Measurements from ENCODE around the gene POLR3B. TPM values are rescaled to one million over a fixed set of nuclear protein-coding genes. Genes with fewer than 3 reads are reported as not detected.
A peak's percentile ranks its signal among the peaks of the same experiment; 100 is the strongest.

The POLR3B gene
- polyA plus RNA-seq, 4 donors: 1.8 to 8.0 (median 4.0) TPM

DNA sequence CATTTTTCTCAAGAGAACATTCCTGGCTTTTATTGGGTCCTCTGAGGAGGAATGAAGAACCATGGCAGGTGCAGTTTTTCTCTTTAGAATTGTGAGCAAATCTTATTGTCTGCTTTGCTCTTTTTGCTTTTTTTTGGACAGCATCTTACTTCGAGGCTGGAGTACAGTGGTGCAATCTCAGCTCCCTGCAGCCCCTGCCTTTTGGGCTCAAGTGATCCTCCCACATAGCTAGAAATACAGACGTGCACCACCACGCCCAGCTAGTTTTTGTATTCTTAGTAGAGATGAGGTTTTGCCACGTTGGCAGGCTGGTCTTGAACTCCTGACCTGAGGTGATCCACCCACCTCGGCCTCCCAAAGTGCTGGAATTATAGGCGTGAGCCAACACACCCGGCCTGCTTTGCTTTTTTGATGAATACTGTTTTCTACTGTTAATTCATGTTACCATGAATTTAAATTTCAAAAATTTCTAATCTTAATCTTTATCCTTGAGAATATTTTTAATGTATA lies 71.5 kb downstream of the POLR3B start:
- peaks cover 0 to 4% (median 2%) of the 10 kb centered on the region in 3 donors for H3K36me3 ChIP-seq (ENCODE audit: control insufficient read depth in 3 of 3, insufficient read depth in 2 of 3, low read depth in 1 of 3, low read length in 3 of 3)
- H3K27ac ChIP-seq (ENCODE audit: low read depth in 1 of 3, low read length in 2 of 3): no peak overlapping the region
- no peaks in the 10 kb centered on the region for H3K27me3 ChIP-seq (ENCODE audit: control insufficient read depth in 3 of 3, insufficient read depth in 3 of 3, low read length in 3 of 3)
- FAIRE-seq: no peak
- 79 to 84% (median 82%) methylated on average over 7 of the region's 7 CpGs for WGBS, 3 donors
- H3K4me3 ChIP-seq (ENCODE audit: low read depth in 1 of 3, low read length in 3 of 3): no peak overlapping the region
- H3K4me1 ChIP-seq (ENCODE audit: control insufficient read depth in 3 of 3, insufficient read depth in 2 of 3, low read depth in 1 of 3, low read length in 2 of 3): no peaks in the 10 kb centered on the region
- no peak for DNase-seq
- H3K9me3 ChIP-seq (ENCODE audit: control insufficient read depth in 2 of 2, insufficient read depth in 1 of 2, low read depth in 1 of 2, low read length in 1 of 2): no peaks in the 10 kb centered on the region

DNA sequence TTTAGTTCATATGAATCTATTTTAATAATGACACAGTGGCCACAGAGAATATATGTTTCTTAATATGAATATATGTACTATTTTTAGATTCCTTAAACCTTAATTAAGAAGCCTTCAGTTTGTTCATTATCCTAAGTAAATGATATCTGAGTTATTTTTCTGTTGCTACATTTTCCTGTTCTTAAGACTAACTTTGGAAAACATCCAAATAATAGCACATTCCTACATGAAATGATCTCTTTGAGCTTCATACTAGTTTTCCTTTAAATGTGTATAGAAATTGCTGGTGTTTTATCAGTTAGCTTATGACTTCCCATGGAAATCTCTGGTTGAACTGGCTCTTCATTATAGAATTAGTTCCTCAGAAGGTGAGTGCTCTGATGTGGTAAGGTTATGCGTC lies 72.1 kb downstream of the POLR3B start:
- no peaks in the 10 kb centered on the region for H3K9me3 ChIP-seq (ENCODE audit: control insufficient read depth in 2 of 2, insufficient read depth in 1 of 2, low read depth in 1 of 2, low read length in 1 of 2)
- no peak for DNase-seq
- no peak overlapping the region for H3K27ac ChIP-seq (ENCODE audit: low read depth in 1 of 3, low read length in 2 of 3)
- 95 to 100% (median 100%) methylated on average over 1 of the region's 1 CpG for WGBS, 3 donors
- H3K36me3 ChIP-seq (ENCODE audit: control insufficient read depth in 3 of 3, insufficient read depth in 2 of 3, low read depth in 1 of 3, low read length in 3 of 3): peaks cover 0 to 6% (median 4%) of the 10 kb centered on the region in 3 donors
- H3K4me1 ChIP-seq (ENCODE audit: control insufficient read depth in 3 of 3, insufficient read depth in 2 of 3, low read depth in 1 of 3, low read length in 2 of 3): no peaks in the 10 kb centered on the region
- no peak overlapping the region for H3K4me3 ChIP-seq (ENCODE audit: low read depth in 1 of 3, low read length in 3 of 3)
- no peaks in the 10 kb centered on the region for H3K27me3 ChIP-seq (ENCODE audit: control insufficient read depth in 3 of 3, insufficient read depth in 3 of 3, low read length in 3 of 3)
- FAIRE-seq: peak; percentile 55

DNA sequence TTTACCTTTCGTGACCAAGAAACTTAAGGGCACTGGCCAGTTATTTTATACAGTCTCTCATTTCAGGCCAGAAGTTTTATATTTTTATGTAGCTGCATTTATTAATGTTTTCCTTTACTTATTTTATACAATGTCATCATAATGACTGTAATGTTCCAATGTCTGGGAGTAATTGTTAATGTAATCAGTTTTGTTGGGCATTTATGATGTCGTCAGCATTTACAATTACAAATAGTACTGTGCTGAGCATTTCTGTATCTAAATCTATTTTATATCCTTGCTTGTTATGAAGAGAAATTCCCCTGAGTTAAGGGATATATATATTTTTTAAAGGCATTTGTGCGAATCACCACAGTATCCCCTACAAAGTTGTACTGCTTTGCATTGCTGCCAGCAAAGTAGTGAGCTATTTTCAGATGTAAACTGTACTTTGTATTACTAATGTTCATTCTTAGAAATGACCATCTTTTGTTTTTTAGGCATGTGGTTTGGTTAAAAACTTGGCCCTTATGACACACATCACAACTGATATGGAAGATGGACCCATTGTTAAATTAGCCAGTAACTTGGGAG lies 74.4 kb downstream of the POLR3B start:
- Histone ChIP-seq H3K27me3 (ENCODE audit: control insufficient read depth in 3 of 3, insufficient read depth in 3 of 3, low read length in 3 of 3) (no peaks in the 10 kb centered on the region), H3K36me3 (ENCODE audit: control insufficient read depth in 3 of 3, insufficient read depth in 2 of 3, low read depth in 1 of 3, low read length in 3 of 3) (peaks cover 4 to 10% (median 9%) of the 10 kb centered on the region in 3 donors), H3K4me3 (ENCODE audit: low read depth in 1 of 3, low read length in 3 of 3) (no peak overlapping the region), H3K9me3 (ENCODE audit: control insufficient read depth in 2 of 2, insufficient read depth in 1 of 2, low read depth in 1 of 2, low read length in 1 of 2) (no peaks in the 10 kb centered on the region), H3K4me1 (ENCODE audit: control insufficient read depth in 3 of 3, insufficient read depth in 2 of 3, low read depth in 1 of 3, low read length in 2 of 3) (no peaks in the 10 kb centered on the region), H3K27ac (ENCODE audit: low read depth in 1 of 3, low read length in 2 of 3) (no peak overlapping the region)
- FAIRE-seq (no peak), DNase-seq (no peak)
- 92 to 98% (median 95%) methylated on average over 3 of the region's 3 CpGs for WGBS, 3 donors

DNA sequence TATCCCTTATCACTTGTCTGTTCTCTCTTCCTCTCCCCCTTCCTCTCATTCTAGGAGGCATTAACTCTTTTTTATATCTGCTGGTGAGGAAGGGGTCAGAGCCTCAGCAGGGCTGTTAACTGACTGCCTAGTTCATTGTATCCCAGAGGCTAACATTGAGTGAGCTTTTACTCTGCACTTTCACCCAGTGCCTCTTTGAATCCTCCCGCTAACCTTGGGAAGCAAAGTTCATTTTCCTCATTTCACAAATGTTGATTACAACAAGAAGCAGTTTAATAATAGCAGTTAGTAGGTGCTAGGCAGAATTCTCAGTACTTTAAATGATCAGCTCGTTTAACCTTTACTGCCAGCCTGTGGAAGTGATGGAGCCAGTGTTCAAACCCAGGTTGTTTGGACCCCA lies 75.5 kb downstream of the POLR3B start:
- Histone ChIP-seq H3K4me1 (ENCODE audit: control insufficient read depth in 3 of 3, insufficient read depth in 2 of 3, low read depth in 1 of 3, low read length in 2 of 3) (no peaks in the 10 kb centered on the region), H3K27ac (ENCODE audit: low read depth in 1 of 3, low read length in 2 of 3) (no peak overlapping the region), H3K4me3 (ENCODE audit: low read depth in 1 of 3, low read length in 3 of 3) (no peak overlapping the region), H3K36me3 (ENCODE audit: control insufficient read depth in 3 of 3, insufficient read depth in 2 of 3, low read depth in 1 of 3, low read length in 3 of 3) (peaks cover 5 to 10% (median 9%) of the 10 kb centered on the region in 3 donors), H3K9me3 (ENCODE audit: control insufficient read depth in 2 of 2, insufficient read depth in 1 of 2, low read depth in 1 of 2, low read length in 1 of 2) (no peaks in the 10 kb centered on the region), H3K27me3 (ENCODE audit: control insufficient read depth in 3 of 3, insufficient read depth in 3 of 3, low read length in 3 of 3) (no peaks in the 10 kb centered on the region)
- FAIRE-seq: no peak
- peak; percentile 47 to 63 for DNase-seq
- WGBS, 3 donors: 25 to 64% (median 33%) methylated on average over 2 of the region's 2 CpGs

DNA sequence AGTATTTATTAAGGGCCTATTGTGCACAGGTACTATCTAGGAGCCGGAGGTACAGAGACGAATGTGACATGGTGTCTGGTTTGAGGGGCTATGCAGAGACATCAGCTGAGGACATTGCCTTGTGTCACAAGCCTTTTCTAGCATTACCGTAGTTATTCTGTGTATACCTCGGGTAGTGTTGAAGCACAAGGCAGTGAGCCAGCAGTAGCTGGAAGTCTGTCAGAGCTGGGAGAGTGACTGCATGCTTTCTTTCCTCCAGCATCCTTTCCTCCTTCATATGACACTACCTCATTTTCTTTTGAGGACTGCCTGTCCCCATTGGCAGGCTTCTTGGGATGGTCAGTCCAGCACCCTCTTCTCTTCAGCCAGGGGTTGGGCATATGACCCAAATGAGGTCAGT lies 77.0 kb downstream of the POLR3B start:
- FAIRE-seq: no peak
- WGBS, 3 donors: 94 to 97% (median 95%) methylated on average over 4 of the region's 4 CpGs
- peaks cover 5 to 13% (median 11%) of the 10 kb centered on the region in 3 donors for H3K36me3 ChIP-seq (ENCODE audit: control insufficient read depth in 3 of 3, insufficient read depth in 2 of 3, low read depth in 1 of 3, low read length in 3 of 3)

DNA sequence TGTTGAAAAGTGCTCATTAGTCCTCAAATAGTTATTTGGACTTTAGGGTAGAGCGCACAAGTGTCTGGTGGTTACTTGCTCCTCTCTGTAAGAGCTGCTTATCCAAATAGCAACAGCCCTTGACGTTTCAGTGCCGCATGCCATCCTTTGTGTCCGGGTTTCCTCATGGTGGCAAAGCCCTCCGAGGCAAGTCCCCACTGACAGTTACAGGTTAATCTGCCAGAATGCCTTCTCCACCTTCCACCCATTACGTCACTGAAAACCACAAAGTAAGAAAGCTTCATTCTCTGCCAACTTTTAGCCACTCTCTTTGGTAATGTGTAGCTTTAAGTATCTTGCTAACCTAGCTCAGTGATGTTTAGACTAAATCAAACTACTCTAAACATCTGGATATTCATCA lies 78.6 kb downstream of the POLR3B start:
- no peak overlapping the region for H3K4me3 ChIP-seq (ENCODE audit: low read depth in 1 of 3, low read length in 3 of 3)
- peaks cover 8 to 16% (median 14%) of the 10 kb centered on the region in 3 donors for H3K36me3 ChIP-seq (ENCODE audit: control insufficient read depth in 3 of 3, insufficient read depth in 2 of 3, low read depth in 1 of 3, low read length in 3 of 3)
- DNase-seq (no peak), FAIRE-seq (no peak)
- no peaks in the 10 kb centered on the region for H3K9me3 ChIP-seq (ENCODE audit: control insufficient read depth in 2 of 2, insufficient read depth in 1 of 2, low read depth in 1 of 2, low read length in 1 of 2)
- H3K27ac ChIP-seq (ENCODE audit: low read depth in 1 of 3, low read length in 2 of 3): no peak overlapping the region
- 91 to 95% (median 92%) methylated on average over 6 of the region's 6 CpGs for WGBS, 3 donors
- H3K4me1 ChIP-seq (ENCODE audit: control insufficient read depth in 3 of 3, insufficient read depth in 2 of 3, low read depth in 1 of 3, low read length in 2 of 3): no peaks in the 10 kb centered on the region
- H3K27me3 ChIP-seq (ENCODE audit: control insufficient read depth in 3 of 3, insufficient read depth in 3 of 3, low read length in 3 of 3): no peaks in the 10 kb centered on the region

More for the DNA sequence above, 77.0 kb downstream of the POLR3B start:
- no peak overlapping the region for H3K27ac ChIP-seq (ENCODE audit: low read depth in 1 of 3, low read length in 2 of 3)
- no peak overlapping the region for H3K4me3 ChIP-seq (ENCODE audit: low read depth in 1 of 3, low read length in 3 of 3)
- H3K9me3 ChIP-seq (ENCODE audit: control insufficient read depth in 2 of 2, insufficient read depth in 1 of 2, low read depth in 1 of 2, low read length in 1 of 2): no peaks in the 10 kb centered on the region
- DNase-seq: no peak
- no peaks in the 10 kb centered on the region for H3K4me1 ChIP-seq (ENCODE audit: control insufficient read depth in 3 of 3, insufficient read depth in 2 of 3, low read depth in 1 of 3, low read length in 2 of 3)
- H3K27me3 ChIP-seq (ENCODE audit: control insufficient read depth in 3 of 3, insufficient read depth in 3 of 3, low read length in 3 of 3): no peaks in the 10 kb centered on the region

DNA sequence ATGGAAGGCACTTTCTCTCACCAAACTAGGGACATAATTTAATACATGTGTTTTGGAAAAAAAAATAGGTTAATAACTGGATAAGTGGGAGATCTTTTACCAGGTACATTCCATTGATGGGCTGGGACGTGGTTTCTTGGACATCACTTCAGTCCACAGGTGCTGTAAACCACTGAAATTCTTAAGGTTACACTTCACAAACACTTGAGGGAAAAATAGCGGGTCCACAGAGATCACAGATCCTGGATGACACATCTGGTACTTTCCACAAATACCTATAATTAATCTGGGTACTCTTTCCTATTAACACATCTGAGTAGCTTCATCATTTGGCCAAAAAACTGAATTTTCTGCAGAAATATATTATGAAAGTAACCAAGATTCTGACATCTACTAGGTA lies 85.0 kb downstream of the POLR3B start:
- Histone ChIP-seq H3K4me1 (ENCODE audit: control insufficient read depth in 3 of 3, insufficient read depth in 2 of 3, low read depth in 1 of 3, low read length in 2 of 3) (no peaks in the 10 kb centered on the region), H3K4me3 (ENCODE audit: low read depth in 1 of 3, low read length in 3 of 3) (no peak overlapping the region), H3K9me3 (ENCODE audit: control insufficient read depth in 2 of 2, insufficient read depth in 1 of 2, low read depth in 1 of 2, low read length in 1 of 2) (no peaks in the 10 kb centered on the region), H3K27me3 (ENCODE audit: control insufficient read depth in 3 of 3, insufficient read depth in 3 of 3, low read length in 3 of 3) (no peaks in the 10 kb centered on the region), H3K27ac (ENCODE audit: low read depth in 1 of 3, low read length in 2 of 3) (no peak overlapping the region), H3K36me3 (ENCODE audit: control insufficient read depth in 3 of 3, insufficient read depth in 2 of 3, low read depth in 1 of 3, low read length in 3 of 3) (peaks cover 4 to 8% (median 8%) of the 10 kb centered on the region in 3 donors)
- FAIRE-seq (no peak), DNase-seq (no peak)
- 84 to 95% (median 88%) methylated on average over 2 of the region's 2 CpGs for WGBS, 3 donors

DNA sequence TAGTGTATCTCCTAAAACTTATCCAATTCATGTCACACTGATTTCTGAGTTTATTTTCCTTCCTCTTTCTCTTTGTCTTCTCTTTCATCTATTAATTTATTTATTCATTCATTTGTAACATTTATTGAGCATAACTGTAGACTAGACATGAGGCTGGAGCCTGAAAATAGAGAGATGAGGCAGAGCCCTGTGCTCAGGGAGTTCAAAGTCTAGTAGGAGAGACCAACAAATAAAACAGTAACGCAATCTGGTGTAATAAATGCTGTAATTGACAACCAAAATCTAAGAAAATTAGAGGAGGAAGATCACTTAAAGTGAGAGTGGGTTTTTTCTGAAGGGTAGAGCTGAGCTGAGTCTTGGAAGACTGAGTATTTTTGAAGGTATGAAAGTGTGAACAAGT lies 87.5 kb downstream of the POLR3B start:
- DNase-seq: no peak
- Histone ChIP-seq H3K36me3 (ENCODE audit: control insufficient read depth in 3 of 3, insufficient read depth in 2 of 3, low read depth in 1 of 3, low read length in 3 of 3) (peaks cover 4 to 5% (median 5%) of the 10 kb centered on the region in 3 donors), H3K4me3 (ENCODE audit: low read depth in 1 of 3, low read length in 3 of 3) (no peak overlapping the region), H3K27me3 (ENCODE audit: control insufficient read depth in 3 of 3, insufficient read depth in 3 of 3, low read length in 3 of 3) (no peaks in the 10 kb centered on the region), H3K27ac (ENCODE audit: low read depth in 1 of 3, low read length in 2 of 3) (no peak overlapping the region), H3K9me3 (ENCODE audit: control insufficient read depth in 2 of 2, insufficient read depth in 1 of 2, low read depth in 1 of 2, low read length in 1 of 2) (no peaks in the 10 kb centered on the region), H3K4me1 (ENCODE audit: control insufficient read depth in 3 of 3, insufficient read depth in 2 of 3, low read depth in 1 of 3, low read length in 2 of 3) (no peaks in the 10 kb centered on the region)
- 0% methylated on average over 1 of the region's 1 CpG for WGBS, 3 donors
- FAIRE-seq: no peak

DNA sequence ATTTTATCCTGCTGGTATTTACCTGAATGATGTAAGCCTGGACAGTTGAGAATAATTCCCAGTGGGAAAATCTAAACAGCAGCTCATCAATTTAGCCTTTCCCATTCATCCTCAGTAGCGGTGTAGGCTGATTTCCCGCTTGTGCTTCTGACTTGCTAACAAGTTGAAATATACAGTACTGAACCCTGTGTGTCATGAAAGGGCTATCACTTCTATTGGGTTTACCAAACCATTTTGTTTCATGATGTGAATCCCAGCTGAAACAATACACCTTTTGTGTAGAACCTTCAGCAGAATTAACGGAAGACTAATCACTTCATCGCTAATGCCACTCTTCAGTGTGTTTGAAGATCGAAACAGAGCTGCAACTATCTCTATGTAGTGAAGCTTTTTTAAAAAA lies 88.4 kb downstream of the POLR3B start:
- Histone ChIP-seq H3K36me3 (ENCODE audit: control insufficient read depth in 3 of 3, insufficient read depth in 2 of 3, low read depth in 1 of 3, low read length in 3 of 3) (peaks cover 0 to 2% (median 0%) of the 10 kb centered on the region in 3 donors), H3K9me3 (ENCODE audit: control insufficient read depth in 2 of 2, insufficient read depth in 1 of 2, low read depth in 1 of 2, low read length in 1 of 2) (no peaks in the 10 kb centered on the region), H3K4me3 (ENCODE audit: low read depth in 1 of 3, low read length in 3 of 3) (no peak overlapping the region), H3K27ac (ENCODE audit: low read depth in 1 of 3, low read length in 2 of 3) (no peak overlapping the region), H3K27me3 (ENCODE audit: control insufficient read depth in 3 of 3, insufficient read depth in 3 of 3, low read length in 3 of 3) (no peaks in the 10 kb centered on the region), H3K4me1 (ENCODE audit: control insufficient read depth in 3 of 3, insufficient read depth in 2 of 3, low read depth in 1 of 3, low read length in 2 of 3) (no peaks in the 10 kb centered on the region)
- WGBS, 3 donors: 93 to 94% (median 94%) methylated on average over 5 of the region's 5 CpGs
- FAIRE-seq (no peak), DNase-seq (no peak)
